Liver (tissue), 9 donors: ENCODE measurements around the gene ATP2B2. TPM values are rescaled to one million over a fixed set of nuclear protein-coding genes. Genes with fewer than 3 reads are reported as not detected.

Experiments used
- DNase-seq: peaks from one replicate; pipeline ENCODE4 v3.0.0-alpha.2; 2017; ENCODE audit warnings: low spot score
- H3K27ac ChIP-seq, 2 donors: one replicate each; pipeline ENCODE4 v1.7.0; 2013; ENCODE audit warnings: inconsistent platforms in 2 of 2, low read length in 2 of 2, control low read depth in 1 of 2, low read depth in 1 of 2, mild to moderate bottlenecking in 1 of 2
- H3K27me3 ChIP-seq, 4 donors: one replicate each; pipeline versions ENCODE4 v1.6.1 to v1.7.0; 2013; ENCODE audit warnings: low read length in 3 of 4, inconsistent platforms in 1 of 4, mild to moderate bottlenecking in 1 of 4, moderate library complexity in 1 of 4; ENCODE audit not compliant: control insufficient read depth in 4 of 4, insufficient read depth in 4 of 4
- H3K36me3 ChIP-seq, 4 donors: one replicate each; pipeline versions ENCODE4 v1.6.1 to v1.7.0; 2013; ENCODE audit warnings: low read length in 3 of 4, mild to moderate bottlenecking in 3 of 4, low read depth in 1 of 4, moderate library complexity in 1 of 4; ENCODE audit not compliant: control insufficient read depth in 4 of 4, insufficient read depth in 3 of 4
- H3K4me1 ChIP-seq, 4 donors: one replicate each; pipeline versions ENCODE4 v1.6.1 to v1.7.0; 2013; ENCODE audit warnings: low read length in 3 of 4, mild to moderate bottlenecking in 3 of 4, moderate library complexity in 1 of 4; ENCODE audit not compliant: control insufficient read depth in 4 of 4, insufficient read depth in 4 of 4
- H3K4me3 ChIP-seq, 3 donors: one replicate each; pipeline versions ENCODE4 v1.6.1 to v1.7.0; 2013; ENCODE audit warnings: low read length in 3 of 3, control low read depth in 1 of 3, low read depth in 1 of 3, mild to moderate bottlenecking in 1 of 3
- H3K9ac ChIP-seq, 2 donors: one replicate each; pipeline ENCODE4 v1.7.0; 2013; ENCODE audit warnings: low read length in 2 of 2, mild to moderate bottlenecking in 2 of 2, moderate library complexity in 2 of 2, control low read depth in 1 of 2, low read depth in 1 of 2
- H3K9me3 ChIP-seq, 4 donors: one replicate each; pipeline versions ENCODE4 v1.6.1 to v1.7.0; 2013; ENCODE audit warnings: low read length in 3 of 4; ENCODE audit not compliant: control insufficient read depth in 4 of 4
- EGR1 ChIP-seq, 2 donors: IDR thresholded peaks; 2 replicates each; pipeline ENCODE4 v1.6.1; 2016 to 2018; ENCODE audit warnings: antibody characterized with exemption in 2 of 2, low read depth in 2 of 2
- FOXA1 ChIP-seq: IDR thresholded peaks from 2 replicates; pipeline ENCODE4 v1.6.1; 2016; ENCODE audit warnings: antibody characterized with exemption
- FOXA2 ChIP-seq: IDR thresholded peaks from 2 replicates; pipeline ENCODE4 v1.6.1; 2016; ENCODE audit warnings: antibody characterized with exemption
- GABPA ChIP-seq, 2 donors: IDR thresholded peaks in 1 of 2; conservative IDR thresholded peaks in 1 of 2; 2 replicates each; pipeline ENCODE4 v1.6.1; 2016; ENCODE audit warnings: antibody characterized with exemption in 2 of 2, mild to moderate bottlenecking in 1 of 2, moderate library complexity in 1 of 2
- HNF4A ChIP-seq, 2 donors: conservative IDR thresholded peaks; 2 replicates each; pipeline ENCODE4 v1.6.1; 2016; ENCODE audit warnings: antibody characterized with exemption in 2 of 2, mild to moderate bottlenecking in 2 of 2
- HNF4G ChIP-seq: IDR thresholded peaks from 2 replicates; pipeline ENCODE4 v1.6.1; 2016; ENCODE audit warnings: antibody characterized with exemption
- JUND ChIP-seq, 2 donors: IDR thresholded peaks; 2 replicates each; pipeline ENCODE4 v1.6.1; 2016; ENCODE audit warnings: antibody characterized with exemption in 2 of 2
- MAX ChIP-seq: IDR thresholded peaks from 2 replicates; pipeline ENCODE4 v1.6.1; 2016; ENCODE audit warnings: antibody characterized with exemption
- NR2F2 ChIP-seq: IDR thresholded peaks from 2 replicates; pipeline ENCODE4 v1.6.1; 2016; ENCODE audit warnings: antibody characterized with exemption
- RAD21 ChIP-seq, 2 donors: IDR thresholded peaks; 2 replicates each; pipeline ENCODE4 v1.6.1; 2016; ENCODE audit warnings: antibody characterized with exemption in 2 of 2, mild to moderate bottlenecking in 2 of 2
- RXRA ChIP-seq, 2 donors: IDR thresholded peaks; 2 replicates each; pipeline ENCODE4 v1.6.1; 2017 to 2018; ENCODE audit warnings: antibody characterized with exemption in 2 of 2, mild to moderate bottlenecking in 1 of 2
- SP1 ChIP-seq: IDR thresholded peaks from 2 replicates; pipeline ENCODE4 v1.6.1; 2018; ENCODE audit warnings: antibody characterized with exemption, mild to moderate bottlenecking
- TAF1 ChIP-seq: conservative IDR thresholded peaks from 2 replicates; pipeline ENCODE4 v1.6.1; 2016; ENCODE audit warnings: antibody characterized with exemption, mild to moderate bottlenecking
- YY1 ChIP-seq: IDR thresholded peaks from 2 replicates; pipeline ENCODE4 v1.6.1; 2016; ENCODE audit warnings: antibody characterized with exemption, mild to moderate bottlenecking
- ZBTB33 ChIP-seq: IDR thresholded peaks from 2 replicates; pipeline ENCODE4 v1.6.1; 2016; ENCODE audit warnings: antibody characterized with exemption
- WGBS: extraction: QIAGEN DNeasy Blood & Tissue Kit; methylation state at CpG from one replicate; pipeline ENCODE4 v1.1.7; 2013; 5-methylcytosine and 5-hydroxymethylcytosine counted together
- polyA plus RNA-seq, 2 donors: library from polyadenylated mRNA; stranded (reverse) in 1 of 2; unstranded in 1 of 2; fragments of 200-250 nt in 1 of 2; fragments of >200 nt in 1 of 2; fragmentation: Nextera tagmentation in 1 of 2; extraction: Ambion mirVana in 1 of 2; gene quantifications; one replicate each; pipeline versions ENCODE4 v1.2.1 to v1.2.3, GENCODE V29; 2013 to 2015
- total RNA-seq, 2 donors: library from RNA; depleted of rRNA; stranded (reverse); fragments of >200 nt; gene quantifications; one replicate each; pipeline ENCODE4 v1.2.3, GENCODE V29; 2014
- TF ChIP-seq, protein P1 (sequence below): IDR thresholded peaks from 2 replicates; pipeline ENCODE4 v1.6.1; 2016; ENCODE audit warnings: antibody characterized with exemption
- TF ChIP-seq, protein P2 (sequence below): IDR thresholded peaks from 2 replicates; pipeline ENCODE4 v1.6.1; 2016; ENCODE audit warnings: antibody characterized with exemption, mild to moderate bottlenecking
- TF ChIP-seq, protein P3 (sequence below): fragments of 150-350 bp; IDR thresholded peaks from 2 replicates; pipeline ENCODE4 v1.5.1; 2017; ENCODE audit warnings: improper control_type of control experiment, low read depth, low read length; ENCODE audit not compliant: missing input control
- donor health status: healthy.
- donor health status: healthy.
- donor health status: healthy.
- donor health status: healthy.
- donor health status: healthy.

The ATP2B2 gene
- total and polyA plus RNA-seq, 4 donors = 10.4 to 27.8 (median 20.7) TPM

DNA sequence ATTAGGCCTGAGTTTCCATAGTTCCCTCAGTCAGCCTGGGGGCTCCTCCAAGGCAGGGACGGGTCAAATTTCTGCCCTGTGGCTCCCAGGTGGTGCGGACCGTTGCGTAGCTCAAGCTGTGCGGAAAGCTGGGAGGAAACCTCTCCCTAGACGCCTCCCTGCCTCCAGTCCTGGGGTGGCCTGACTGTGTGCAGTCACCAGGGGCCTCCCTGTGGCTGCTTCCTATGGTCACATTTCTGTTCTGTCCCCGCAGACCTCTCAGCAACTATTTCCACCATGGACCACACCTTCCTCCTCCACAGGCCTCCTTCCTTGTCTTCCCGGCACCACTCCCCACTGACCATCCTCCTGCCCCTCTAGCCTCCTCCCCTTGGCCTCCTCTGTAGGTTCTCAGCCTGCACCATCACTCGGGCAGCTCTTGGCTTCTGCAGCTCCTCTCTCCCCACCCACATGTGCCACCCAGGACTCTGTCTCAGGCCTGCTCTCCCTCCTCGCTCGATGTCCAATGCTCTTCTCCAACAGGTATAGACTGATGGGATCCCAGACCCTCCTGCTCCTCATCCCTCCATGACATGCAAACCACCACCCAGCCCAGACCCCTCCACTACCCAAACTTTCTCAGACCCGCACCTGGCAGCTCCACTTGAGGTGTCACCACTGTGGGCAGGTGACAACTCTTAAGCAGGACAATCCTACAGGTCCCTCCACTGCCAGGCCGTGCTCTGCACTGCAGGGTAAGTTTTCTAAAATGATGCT, 157.6 kb downstream of the ATP2B2 start:
- H3K4me3 ChIP-seq = no peak overlapping the region
- no peaks in the 10 kb centered on the region for H3K4me1 ChIP-seq
- no peaks in the 10 kb centered on the region for H3K27me3 ChIP-seq
- TF ChIP-seq FOXA2 (no peak), HNF4A (conservative IDR thresholded peaks at IDR 0.05) (no peak), TAF1 (no peak), HNF4G (no peak), YY1 (no peak), GABPA (IDR thresholded peaks at IDR 0.05 in 1 of 2, conservative IDR thresholded peaks at IDR 0.05 in 1 of 2) (no peak), EGR1 (IDR thresholded peaks at IDR 0.05; ENCODE audit: low read depth in 2 of 2) (no peak)
- no peaks in the 10 kb centered on the region for H3K9me3 ChIP-seq
- no peak for DNase-seq
- 92% methylated on average over 13 of the region's 13 CpGs for WGBS
- H3K9ac ChIP-seq = no peak overlapping the region
- H3K27ac ChIP-seq = no peak overlapping the region
- peaks cover 12 to 67% (median 26%) of the 10 kb centered on the region in 4 donors for H3K36me3 ChIP-seq

DNA sequence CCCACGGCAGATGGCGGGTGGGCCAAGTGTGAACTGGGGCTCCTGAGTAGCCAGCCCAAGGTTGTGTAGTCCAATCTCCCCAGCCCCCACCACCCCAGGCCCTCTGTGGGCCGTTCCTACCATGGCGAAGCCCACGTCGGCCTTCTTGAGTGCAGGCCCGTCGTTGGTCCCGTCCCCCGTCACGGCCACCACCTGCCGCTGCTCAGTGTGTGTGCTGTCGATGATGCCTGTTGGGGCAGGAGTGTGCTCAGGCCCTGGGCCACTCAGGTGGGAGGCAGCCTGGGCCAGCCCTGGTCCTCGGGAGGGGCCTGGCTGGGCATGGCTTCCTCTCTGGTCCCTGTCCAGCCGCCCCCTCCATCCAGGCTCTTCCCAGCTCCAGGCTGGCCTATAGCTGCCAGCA, 159.5 kb downstream of the ATP2B2 start:
- H3K9ac ChIP-seq = no peak overlapping the region
- H3K9me3 ChIP-seq = no peaks in the 10 kb centered on the region
- no peak for DNase-seq
- WGBS = 94% methylated on average over 15 of the region's 15 CpGs
- H3K4me1 ChIP-seq = no peaks in the 10 kb centered on the region
- no peak for TF ChIP-seq FOXA2
- TF ChIP-seq SP1 = no peak
- TF ChIP-seq HNF4G = no peak
- TF ChIP-seq, protein P1, sequence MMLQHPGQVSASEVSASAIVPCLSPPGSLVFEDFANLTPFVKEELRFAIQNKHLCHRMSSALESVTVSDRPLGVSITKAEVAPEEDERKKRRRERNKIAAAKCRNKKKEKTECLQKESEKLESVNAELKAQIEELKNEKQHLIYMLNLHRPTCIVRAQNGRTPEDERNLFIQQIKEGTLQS = no peak
- TF ChIP-seq GABPA (IDR thresholded peaks at IDR 0.05 in 1 of 2, conservative IDR thresholded peaks at IDR 0.05 in 1 of 2) = no peak
- TF ChIP-seq RXRA (IDR thresholded peaks at IDR 0.05) = no peak
- TF ChIP-seq, protein P2, sequence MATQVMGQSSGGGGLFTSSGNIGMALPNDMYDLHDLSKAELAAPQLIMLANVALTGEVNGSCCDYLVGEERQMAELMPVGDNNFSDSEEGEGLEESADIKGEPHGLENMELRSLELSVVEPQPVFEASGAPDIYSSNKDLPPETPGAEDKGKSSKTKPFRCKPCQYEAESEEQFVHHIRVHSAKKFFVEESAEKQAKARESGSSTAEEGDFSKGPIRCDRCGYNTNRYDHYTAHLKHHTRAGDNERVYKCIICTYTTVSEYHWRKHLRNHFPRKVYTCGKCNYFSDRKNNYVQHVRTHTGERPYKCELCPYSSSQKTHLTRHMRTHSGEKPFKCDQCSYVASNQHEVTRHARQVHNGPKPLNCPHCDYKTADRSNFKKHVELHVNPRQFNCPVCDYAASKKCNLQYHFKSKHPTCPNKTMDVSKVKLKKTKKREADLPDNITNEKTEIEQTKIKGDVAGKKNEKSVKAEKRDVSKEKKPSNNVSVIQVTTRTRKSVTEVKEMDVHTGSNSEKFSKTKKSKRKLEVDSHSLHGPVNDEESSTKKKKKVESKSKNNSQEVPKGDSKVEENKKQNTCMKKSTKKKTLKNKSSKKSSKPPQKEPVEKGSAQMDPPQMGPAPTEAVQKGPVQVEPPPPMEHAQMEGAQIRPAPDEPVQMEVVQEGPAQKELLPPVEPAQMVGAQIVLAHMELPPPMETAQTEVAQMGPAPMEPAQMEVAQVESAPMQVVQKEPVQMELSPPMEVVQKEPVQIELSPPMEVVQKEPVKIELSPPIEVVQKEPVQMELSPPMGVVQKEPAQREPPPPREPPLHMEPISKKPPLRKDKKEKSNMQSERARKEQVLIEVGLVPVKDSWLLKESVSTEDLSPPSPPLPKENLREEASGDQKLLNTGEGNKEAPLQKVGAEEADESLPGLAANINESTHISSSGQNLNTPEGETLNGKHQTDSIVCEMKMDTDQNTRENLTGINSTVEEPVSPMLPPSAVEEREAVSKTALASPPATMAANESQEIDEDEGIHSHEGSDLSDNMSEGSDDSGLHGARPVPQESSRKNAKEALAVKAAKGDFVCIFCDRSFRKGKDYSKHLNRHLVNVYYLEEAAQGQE = no peak
- no peak for TF ChIP-seq MAX
- no peak for TF ChIP-seq RAD21 (IDR thresholded peaks at IDR 0.05)
- TF ChIP-seq TAF1 = no peak
- no peak for TF ChIP-seq FOXA1
- no peak for TF ChIP-seq HNF4A (conservative IDR thresholded peaks at IDR 0.05)
- TF ChIP-seq, protein P3, sequence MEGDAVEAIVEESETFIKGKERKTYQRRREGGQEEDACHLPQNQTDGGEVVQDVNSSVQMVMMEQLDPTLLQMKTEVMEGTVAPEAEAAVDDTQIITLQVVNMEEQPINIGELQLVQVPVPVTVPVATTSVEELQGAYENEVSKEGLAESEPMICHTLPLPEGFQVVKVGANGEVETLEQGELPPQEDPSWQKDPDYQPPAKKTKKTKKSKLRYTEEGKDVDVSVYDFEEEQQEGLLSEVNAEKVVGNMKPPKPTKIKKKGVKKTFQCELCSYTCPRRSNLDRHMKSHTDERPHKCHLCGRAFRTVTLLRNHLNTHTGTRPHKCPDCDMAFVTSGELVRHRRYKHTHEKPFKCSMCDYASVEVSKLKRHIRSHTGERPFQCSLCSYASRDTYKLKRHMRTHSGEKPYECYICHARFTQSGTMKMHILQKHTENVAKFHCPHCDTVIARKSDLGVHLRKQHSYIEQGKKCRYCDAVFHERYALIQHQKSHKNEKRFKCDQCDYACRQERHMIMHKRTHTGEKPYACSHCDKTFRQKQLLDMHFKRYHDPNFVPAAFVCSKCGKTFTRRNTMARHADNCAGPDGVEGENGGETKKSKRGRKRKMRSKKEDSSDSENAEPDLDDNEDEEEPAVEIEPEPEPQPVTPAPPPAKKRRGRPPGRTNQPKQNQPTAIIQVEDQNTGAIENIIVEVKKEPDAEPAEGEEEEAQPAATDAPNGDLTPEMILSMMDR = no peak
- TF ChIP-seq YY1 = no peak
- no peak for TF ChIP-seq EGR1 (IDR thresholded peaks at IDR 0.05; ENCODE audit: low read depth in 2 of 2)
- no peak for TF ChIP-seq NR2F2
- no peak for TF ChIP-seq JUND (IDR thresholded peaks at IDR 0.05)
- no peak for TF ChIP-seq ZBTB33
- no peak overlapping the region for H3K4me3 ChIP-seq
- H3K27ac ChIP-seq = no peak overlapping the region
- peaks cover 12 to 71% (median 28%) of the 10 kb centered on the region in 4 donors for H3K36me3 ChIP-seq
- H3K27me3 ChIP-seq = no peaks in the 10 kb centered on the region
